Bronchial epithelial cell (primary cell): Measurements from ENCODE around the gene LDLRAP1. TPM values are rescaled to one million over a fixed set of nuclear protein-coding genes. Genes with fewer than 3 reads are reported as not detected.
A peak's percentile ranks its signal among the peaks of the same experiment; 100 is the strongest.

Experiments
- DNase-seq: peaks from one replicate; pipeline ENCODE4 v3.0.0-alpha.2; 2010; ENCODE audit warnings: low read depth
- FAIRE-seq: peaks from 2 replicates; lab custom pipeline; 2011; peaks lifted over from hg19 to GRCh38; lab: Jason Lieb, UNC
- H3K27me3 ChIP-seq: 2 replicates; pipeline ENCODE4 v1.5.1; 2011; ENCODE audit warnings: low read length; ENCODE audit not compliant: control insufficient read depth, insufficient read depth
- H3K36me3 ChIP-seq: 2 replicates; pipeline ENCODE4 v1.5.1; 2011; ENCODE audit warnings: low read length; ENCODE audit not compliant: control insufficient read depth, insufficient read depth
- H3K4me3 ChIP-seq: 2 replicates; pipeline ENCODE4 v1.5.1; 2011; ENCODE audit warnings: mild to moderate bottlenecking, low read depth, low read length, control low read depth
- CTCF ChIP-seq: IDR thresholded peaks from 2 replicates; pipeline ENCODE4 v1.5.1; 2011; ENCODE audit warnings: mild to moderate bottlenecking, moderate library complexity, low read length, control low read depth, inconsistent platforms; ENCODE audit not compliant: insufficient read depth, severe bottlenecking
- total RNA-seq: library from RNA; depleted of rRNA; stranded (reverse); fragments of >200 nt; gene quantifications from 2 replicates; pipeline ENCODE4 v1.2.1, GENCODE V29; 2014

The LDLRAP1 gene
- total RNA-seq, 1 donor from 2014 or later: 17.1 TPM

- peaks cover 37% of the 10 kb centered on the region for H3K36me3 ChIP-seq
- FAIRE-seq (no peak), DNase-seq (no peak)
- no peaks in the 10 kb centered on the region for H3K27me3 ChIP-seq
- TF ChIP-seq CTCF: no peak
- no peak overlapping the region for H3K4me3 ChIP-seq
These were observed 15.6 kb downstream of the LDLRAP1 start for GRCh38 chr1:25559031-25559430.

- no peak overlapping the region for H3K4me3 ChIP-seq
- no peak for DNase-seq
- no peak for TF ChIP-seq CTCF
- peaks cover 30% of the 10 kb centered on the region for H3K36me3 ChIP-seq
- no peaks in the 10 kb centered on the region for H3K27me3 ChIP-seq
- FAIRE-seq: no peak
These were observed 16.6 kb downstream of the LDLRAP1 start for GRCh38 chr1:25560001-25560400.

- FAIRE-seq: no peak
These were observed 17.4 kb downstream of the LDLRAP1 start for GRCh38 chr1:25560788-25561187.

GRCh38 chr1:25561421-25562100 is 18.2 kb downstream of the LDLRAP1 start:
- TF ChIP-seq CTCF: no peak
- DNase-seq (no peak), FAIRE-seq (no peak)
- Histone ChIP-seq H3K27me3 (no peaks in the 10 kb centered on the region), H3K36me3 (peaks cover 24% of the 10 kb centered on the region), H3K4me3 (no peak overlapping the region)

More at GRCh38 chr1:25560788-25561187, 17.4 kb downstream of the LDLRAP1 start:
- peaks cover 24% of the 10 kb centered on the region for H3K36me3 ChIP-seq
- H3K4me3 ChIP-seq: no peak overlapping the region
- DNase-seq: peak; percentile 62
- H3K27me3 ChIP-seq: no peaks in the 10 kb centered on the region
- no peak for TF ChIP-seq CTCF

- FAIRE-seq (no peak), DNase-seq (peak; percentile 61)
- peaks cover 24% of the 10 kb centered on the region for H3K36me3 ChIP-seq
- no peaks in the 10 kb centered on the region for H3K27me3 ChIP-seq
- no peak for TF ChIP-seq CTCF
- H3K4me3 ChIP-seq: no peak overlapping the region
These were observed 18.9 kb downstream of the LDLRAP1 start for GRCh38 chr1:25562101-25562927.
